LNCAP (cell line): ENCODE data around the gene CYP1B1.

Source experiments
- CTCF ChIP-seq: fragments of 450-650 bp; IDR thresholded peaks from 2 replicates; pipeline ENCODE4 v1.5.1; 2017; ENCODE audit warnings: mild to moderate bottlenecking

The CYP1B1 gene

GRCh38 chr2:38106405-38107094 lies 30.6 kb upstream of the CYP1B1 start:
- no peak for TF ChIP-seq CTCF

- TF ChIP-seq CTCF: no peak
Observed at GRCh38 chr2:38105922-38106321, 30.0 kb upstream of the CYP1B1 start.

GRCh38 chr2:38104598-38104997 lies 28.6 kb upstream of the CYP1B1 start:
- no peak for TF ChIP-seq CTCF

GRCh38 chr2:38100328-38100727 lies 24.4 kb upstream of the CYP1B1 start:
- TF ChIP-seq CTCF: no peak

- TF ChIP-seq CTCF: no peak
Observed at GRCh38 chr2:38099099-38100028, 23.4 kb upstream of the CYP1B1 start.

GRCh38 chr2:38098421-38099098 lies 22.6 kb upstream of the CYP1B1 start:
- no peak for TF ChIP-seq CTCF

GRCh38 chr2:38097988-38098385 lies 22.0 kb upstream of the CYP1B1 start:
- no peak for TF ChIP-seq CTCF
